NCI-H446 treated with DMSO at 0.1 percent for 48 hours (cell line): ENCODE data around the gene PLSCR3.

Experiments
- DNase-seq: peaks from one replicate; lab custom pipeline; 2025; lab: John Stamatoyannopoulos, UW

The PLSCR3 gene

GRCh38 chr17:7394452-7395191 lies at the start of gene PLSCR3:
Gene PLSCR3 (minus strand): TSS chr17:7394525. CDS start chr17:7394110, 415 bp downstream.
- peak; percentile 61 for DNase-seq

- DNase-seq: no peak
Measured at GRCh38 chr17:7443499-7444485, 49.5 kb upstream of the PLSCR3 start.

GRCh38 chr17:7442142-7442541 lies 47.8 kb upstream of the PLSCR3 start:
- DNase-seq: no peak

- DNase-seq: no peak
Measured at GRCh38 chr17:7441266-7441665, 46.9 kb upstream of the PLSCR3 start.

GRCh38 chr17:7440834-7441195 lies 46.5 kb upstream of the PLSCR3 start:
- DNase-seq: peak; percentile 59

- peak; percentile 39 for DNase-seq
Measured at GRCh38 chr17:7440113-7440833, 45.9 kb upstream of the PLSCR3 start.

GRCh38 chr17:7439462-7440112 lies 45.3 kb upstream of the PLSCR3 start, which contains the start of gene FGF11:
Gene FGF11 (plus strand): TSS chr17:7439512. CDS start chr17:7439621, 109 bp downstream.
- no peak for DNase-seq

- DNase-seq: no peak
Measured at GRCh38 chr17:7438656-7439460, 44.5 kb upstream of the PLSCR3 start.

- DNase-seq: no peak
Measured at GRCh38 chr17:7437950-7438614, 43.8 kb upstream of the PLSCR3 start.

- no peak for DNase-seq
Measured at GRCh38 chr17:7437369-7437863, 43.1 kb upstream of the PLSCR3 start.

- DNase-seq: peak; percentile 42
Measured at GRCh38 chr17:7436556-7437368, 42.4 kb upstream of the PLSCR3 start.

GRCh38 chr17:7435676-7436555 lies 41.6 kb upstream of the PLSCR3 start:
- DNase-seq: no peak

GRCh38 chr17:7432296-7432695 lies 38.0 kb upstream of the PLSCR3 start:
- DNase-seq: no peak

GRCh38 chr17:7431231-7431630 lies 36.9 kb upstream of the PLSCR3 start:
- no peak for DNase-seq

- DNase-seq: no peak
Measured at GRCh38 chr17:7429722-7430121, 35.4 kb upstream of the PLSCR3 start.

GRCh38 chr17:7428557-7428956 lies 34.2 kb upstream of the PLSCR3 start, which contains the start of gene SPEM3:
Gene SPEM3 (plus strand): TSS chr17:7428857. CDS start chr17:7428903, 46 bp downstream.
- DNase-seq: no peak

GRCh38 chr17:7427549-7427948 lies 33.2 kb upstream of the PLSCR3 start:
- no peak for DNase-seq

- no peak for DNase-seq
Measured at GRCh38 chr17:7426896-7427489, 32.7 kb upstream of the PLSCR3 start.
